K562 (cell line): ENCODE results near the gene RNF213. TPM values are rescaled to one million over a fixed set of nuclear protein-coding genes. Genes with fewer than 3 reads are reported as not detected.

Experiments
- ATAC-seq: fragments of 200-7000 bp; cut with Tn5 transposase; 3 replicates; pipeline ENCODE4 v1.9.1; 2020; ENCODE audit warnings: moderate library complexity
- BruUV-seq: library from RNA; stranded (reverse); fragments of 400-500 nt; replicated peaks from 2 replicates; lab custom pipeline; 2021; lab: Mats Ljungman, UMichigan
- CTCF ChIA-PET: fragments of 300-600 bp; formaldehyde crosslinking; extraction: SDS; loops from one replicate; lab custom pipeline; 2021; ENCODE audit warnings: low intra/inter-chr PET ratio; lab: Yijun Ruan, JAX
- POLR2A ChIA-PET: fragments of 300-600, 350-650 bp; sonication (Branson Sonifier 250); formaldehyde crosslinking; extraction: SDS; loops from one replicate; lab custom pipeline; 2021; ENCODE audit warnings: antibody characterized with exemption, inconsistent platforms; lab: Yijun Ruan, JAX
- DNase-seq, 4 experiments: peaks; one replicate each; pipeline versions ENCODE4 v3.0.0 to v3.0.0-alpha.2; 2011 to 2018; ENCODE audit warnings: low spot score in 3 of 4, mixed read lengths in 3 of 4; ENCODE audit errors: extremely low read depth in 1 of 4
- FAIRE-seq: peaks from 2 replicates; lab custom pipeline; 2011; peaks lifted over from hg19 to GRCh38; lab: Jason Lieb, UNC
- H2AFZ ChIP-seq: 2 replicates; pipeline ENCODE4 v1.6.0; 2011; ENCODE audit warnings: low read depth, low read length, control low read depth, inconsistent platforms
- H3K27ac ChIP-seq: fragments of 200-600 bp; 3 replicates; pipeline ENCODE4 v1.8.0; 2011; ENCODE audit warnings: low read depth, mild to moderate bottlenecking, control low read depth, inconsistent platforms, low read length, moderate library complexity, mixed read lengths; ENCODE audit errors: extremely low read depth
- H3K27me3 ChIP-seq, 2 experiments: fragments of 300-600 bp in 1 of 2; 2 replicates in 1 of 2; 3 replicates in 1 of 2; pipeline versions ENCODE4 v1.6.0 to v1.8.0; 2011; ENCODE audit warnings: inconsistent platforms in 2 of 2, low read length in 2 of 2, mild to moderate bottlenecking in 1 of 2, mixed read lengths in 1 of 2, moderate library complexity in 1 of 2; ENCODE audit not compliant: control insufficient read depth in 2 of 2, insufficient read depth in 2 of 2
- H3K36me3 ChIP-seq: fragments of 300-600 bp; 3 replicates; pipeline ENCODE4 v1.8.0; 2011; ENCODE audit warnings: mild to moderate bottlenecking, low read length, inconsistent platforms; ENCODE audit not compliant: control insufficient read depth, insufficient read depth
- H3K4me1 ChIP-seq, 2 experiments: fragments of 200-600 bp in 1 of 2; replicated peaks in 1 of 2; 2 replicates in 1 of 2; 3 replicates in 1 of 2; pipeline versions ENCODE4 v1.5.1 to v1.8.0; 2011; ENCODE audit warnings: inconsistent platforms in 2 of 2, low read length in 2 of 2, mild to moderate bottlenecking in 1 of 2, mixed read lengths in 1 of 2, moderate library complexity in 1 of 2; ENCODE audit not compliant: control insufficient read depth in 2 of 2, insufficient read depth in 2 of 2
- H3K4me2 ChIP-seq: 2 replicates; pipeline ENCODE4 v1.6.1; 2011; ENCODE audit warnings: low read length, control low read depth, inconsistent platforms, mixed read lengths; ENCODE audit not compliant: insufficient read depth
- H3K4me3 ChIP-seq: fragments of 200-600 bp; sonication (generic), shearing (Covaris generic); 2 replicates; pipeline ENCODE4 v1.5.1; 2016; ENCODE audit warnings: control low read depth, inconsistent platforms
- H3K79me2 ChIP-seq: fragments of 200-600 bp; 3 replicates; pipeline ENCODE4 v1.8.0; 2011; ENCODE audit warnings: low read length, inconsistent platforms; ENCODE audit not compliant: control insufficient read depth, insufficient read depth
- H3K9ac ChIP-seq, 2 experiments: 2 replicates each; pipeline versions ENCODE4 v1.6.0 to v1.6.1; 2011; ENCODE audit warnings: low read depth in 2 of 2, low read length in 2 of 2, control low read depth in 1 of 2, inconsistent platforms in 1 of 2, mild to moderate bottlenecking in 1 of 2, mixed read lengths in 1 of 2; ENCODE audit not compliant: insufficient read depth in 1 of 2
- H3K9me1 ChIP-seq: one replicate; pipeline ENCODE4 v1.6.0; 2011; ENCODE audit warnings: inconsistent platforms, mild to moderate bottlenecking, low read length, moderate library complexity; ENCODE audit not compliant: control insufficient read depth, insufficient read depth
- H3K9me3 ChIP-seq: replicated peaks from 2 replicates; pipeline ENCODE4 v1.5.1; 2011; ENCODE audit warnings: low read depth, low read length, inconsistent platforms; ENCODE audit not compliant: control insufficient read depth, insufficient read depth
- H4K20me1 ChIP-seq: replicated peaks from 2 replicates; pipeline ENCODE4 v1.6.1; 2011; ENCODE audit warnings: low read length, inconsistent platforms, mixed read lengths; ENCODE audit not compliant: control insufficient read depth, insufficient read depth
- BCLAF1 ChIP-seq, 2 experiments: fragments of 450-650 bp in 1 of 2; IDR thresholded peaks; 2 replicates each; pipeline ENCODE4 v1.6.1; 2011 to 2017; ENCODE audit warnings: low read depth in 2 of 2, antibody characterized with exemption in 1 of 2, borderline replicate concordance in 1 of 2, low read length in 1 of 2, mild to moderate bottlenecking in 1 of 2, mixed read lengths in 1 of 2; ENCODE audit not compliant: control insufficient read depth in 1 of 2
- C11orf30 ChIP-seq: fragments of 450-650 bp; IDR thresholded peaks from 2 replicates; pipeline ENCODE4 v1.6.1; 2016; ENCODE audit warnings: low read depth, mild to moderate bottlenecking
- CREM ChIP-seq: IDR thresholded peaks from 2 replicates; pipeline ENCODE4 v1.6.1; 2014; ENCODE audit warnings: antibody characterized with exemption, low read depth
- ETV1 ChIP-seq: fragments of 450-650 bp; conservative IDR thresholded peaks from 2 replicates; pipeline ENCODE4 v1.6.1; 2016; ENCODE audit warnings: missing genetic modification characterization, control low read depth, low read depth, missing compliant biosample characterization
- FOXA1 ChIP-seq: fragments of 450-650 bp; IDR thresholded peaks from 2 replicates; pipeline ENCODE4 v1.6.1; 2016; ENCODE audit warnings: mild to moderate bottlenecking, borderline replicate concordance
- IRF2 ChIP-seq: sonication (generic); formaldehyde crosslinking; IDR thresholded peaks from 2 replicates; pipeline ENCODE4 v1.8.1; 2022; ENCODE audit warnings: mild to moderate bottlenecking, missing genetic modification reagents
- KLF6 ChIP-seq: fragments of 250-450 bp; sonication (Bioruptor Pico); IDR thresholded peaks from 2 replicates; pipeline ENCODE4 v1.4.0; 2020; ENCODE audit warnings: mild to moderate bottlenecking, moderate library complexity, borderline replicate concordance
- MCM7 ChIP-seq, 2 experiments: fragments of 450-650 bp; IDR thresholded peaks; 2 replicates each; pipeline ENCODE4 v1.6.1; 2016 to 2018
- STAT6 ChIP-seq: sonication (generic); formaldehyde crosslinking; IDR thresholded peaks from 2 replicates; pipeline ENCODE4 v1.8.1; 2023; ENCODE audit warnings: mild to moderate bottlenecking, missing genetic modification reagents
- TAF1 ChIP-seq: IDR thresholded peaks from 2 replicates; pipeline ENCODE4 v1.6.1; 2011; ENCODE audit warnings: mild to moderate bottlenecking, low read length, moderate library complexity; ENCODE audit not compliant: insufficient read depth, control insufficient read depth, severe bottlenecking; ENCODE audit errors: extremely low read depth
- U2AF1 ChIP-seq: fragments of 200-400 bp; formaldehyde crosslinking; optimal IDR thresholded peaks from 2 replicates; pipeline ENCODE3; 2017; ENCODE audit warnings: mild to moderate bottlenecking, low read depth, low read length, moderate library complexity
- ZNF124 ChIP-seq: sonication (generic); formaldehyde crosslinking; IDR thresholded peaks from 2 replicates; pipeline ENCODE4 v1.8.1; 2022; ENCODE audit warnings: missing genetic modification reagents
- WGBS: fragments of 100-300 bp; shearing (Covaris generic); methylation state at CpG from one replicate; pipeline ENCODE4 v1.1.6; 2016; ENCODE audit warnings: low coverage, mixed read lengths; ENCODE audit not compliant: insufficient coverage; ENCODE audit errors: missing lambda C conversion rate; 5-methylcytosine and 5-hydroxymethylcytosine counted together
- in situ Hi-C: fragments of 300-500 bp; cut with MboI; formaldehyde crosslinking; loops from 4 replicates; pipeline ENCODE4 v1.15.0; 2018; ENCODE audit warnings: inconsistent platforms, mixed read lengths
- intact Hi-C: fragments of 100-400 bp; cut with micrococcal nuclease; formaldehyde crosslinking; loops from 2 replicates; pipeline ENCODE4 v1.14.2; 2022
- polyA plus RNA-seq, 8 experiments: library from polyadenylated mRNA; depleted of rRNA in 4 of 8; stranded (reverse) in 5 of 8; unstranded in 3 of 8; fragments of >200 nt; fragmentation: Nextera tagmentation in 2 of 8; fragmentation: Illumina TruSeq in 1 of 8; extraction: Ambion mirVana in 2 of 8; extraction: Trizol in 1 of 8; gene quantifications; 2 replicates each; pipeline versions ENCODE4 v1.2.1 to v1.2.3, GENCODE V29; 2011 to 2014; ENCODE audit warnings: inconsistent platforms in 1 of 8, missing spikeins in 1 of 8
- total RNA-seq, 7 experiments: library from RNA; depleted of rRNA in 6 of 7; stranded (reverse); fragments of >200 nt in 6 of 7; fragmentation: Illumina TruSeq in 2 of 7; extraction: Trizol in 2 of 7; gene quantifications; 2 replicates each; pipeline versions ENCODE4 v1.2.1 to v1.2.3, GENCODE V29; 2011 to 2021; ENCODE audit warnings: low replicate concordance in 1 of 7

RNF213 gene
- total and polyA plus RNA-seq, 9 of the 15 experiments (the other 6 are each of a cell fraction or from before 2014, with no cell fraction given): 5.3 to 33.6 (median 17.9) TPM

DNA sequence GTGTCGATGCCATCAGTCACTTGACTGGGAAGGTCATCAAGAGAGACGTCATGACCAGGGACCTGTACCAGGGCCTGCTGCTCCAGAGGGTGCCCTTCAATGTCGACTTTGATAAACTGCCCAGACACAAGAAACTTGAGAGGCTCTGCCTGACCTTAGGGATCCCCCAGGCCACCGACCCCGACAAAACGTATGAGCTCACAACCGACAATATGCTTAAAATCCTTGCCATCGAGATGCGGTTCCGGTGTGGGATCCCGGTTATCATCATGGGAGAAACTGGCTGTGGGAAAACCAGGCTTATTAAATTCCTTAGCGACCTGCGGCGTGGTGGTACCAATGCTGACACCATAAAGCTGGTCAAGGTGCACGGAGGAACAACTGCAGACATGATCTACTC, 84.7 kb downstream of the RNF213 start:
- peaks cover 82% of the 10 kb centered on the region; the same call in 2 of the 3 replicates for H3K36me3 ChIP-seq
- H3K4me1 ChIP-seq: no peaks in the 10 kb centered on the region
- H4K20me1 ChIP-seq: no peaks in the 10 kb centered on the region
- no peak overlapping the region for H3K4me2 ChIP-seq
- H3K4me3 ChIP-seq: no peak overlapping the region
- no peak for ATAC-seq
- no peak overlapping the region for H3K27ac ChIP-seq
- POLR2A ChIA-PET: interaction anchor here (0.6 kb wide), 1 partner anchor 15 kb away, joined by 3 read pairs; no protein-coding TSS in a partner anchor
- H3K9me1 ChIP-seq: no peaks in the 10 kb centered on the region
- no peaks in the 10 kb centered on the region for H3K27me3 ChIP-seq
- CTCF ChIA-PET: no interaction called here
- H2AFZ ChIP-seq: no peak overlapping the region
- no peak for DNase-seq
- intact Hi-C loops: no loop called here
- H3K9me3 ChIP-seq: no peaks in the 10 kb centered on the region
- WGBS: 91% methylated on average over 15 of the region's 15 CpGs
- no peaks in the 10 kb centered on the region for H3K79me2 ChIP-seq
- in situ Hi-C loops: no loop called here
- BruUV-seq: TSS peak; percentile 30
- no peak overlapping the region for H3K9ac ChIP-seq
- no peak for FAIRE-seq
- no peak for TF ChIP-seq STAT6
- TF ChIP-seq IRF2 (CRISPR knock-in tag): no peak
- no peak for TF ChIP-seq FOXA1
- TF ChIP-seq ZNF124 (CRISPR knock-in tag): no peak
- TF ChIP-seq MCM7 (IDR thresholded peaks at IDR 0.05): no peak
- no peak for TF ChIP-seq C11orf30
- no peak for TF ChIP-seq TAF1
- no peak for TF ChIP-seq ETV1 (tag)
- TF ChIP-seq U2AF1: no peak
- TF ChIP-seq KLF6: no peak
- no peak for TF ChIP-seq CREM
- no peak for TF ChIP-seq BCLAF1 (IDR thresholded peaks at IDR 0.05; ENCODE audit: borderline replicate concordance in 1 of 2, control insufficient read depth in 1 of 2, low read depth in 2 of 2, low read length in 1 of 2)
